Endothelial cell of umbilical vein (primary cell): Measurements from ENCODE around the gene CNOT4.

Experiments
- EZH2 ChIP-seq: IDR thresholded peaks from 2 replicates; pipeline ENCODE4 v1.6.1; 2012; ENCODE audit warnings: borderline replicate concordance, low read depth, mild to moderate bottlenecking, moderate library complexity, low read length, inconsistent platforms; ENCODE audit not compliant: severe bottlenecking
- FOS ChIP-seq: IDR thresholded peaks from 2 replicates; pipeline ENCODE4 v1.6.1; 2011; ENCODE audit warnings: mild to moderate bottlenecking, low read length, moderate library complexity, borderline replicate concordance; ENCODE audit not compliant: insufficient read depth
- GATA2 ChIP-seq: IDR thresholded peaks from 2 replicates; pipeline ENCODE4 v1.7.0; 2011; ENCODE audit warnings: low read depth, mild to moderate bottlenecking, moderate library complexity, mixed read lengths, low read length; ENCODE audit not compliant: insufficient read length, insufficient read depth
- JUN ChIP-seq: IDR thresholded peaks from 2 replicates; pipeline ENCODE4 v1.6.1; 2011; ENCODE audit warnings: borderline replicate concordance, low read depth; ENCODE audit not compliant: insufficient read length, insufficient read depth
- MYC ChIP-seq: IDR thresholded peaks from one replicate; pipeline ENCODE4 v1.6.1; 2011; ENCODE audit warnings: mild to moderate bottlenecking, low read depth, low read length
- POLR2A ChIP-seq: IDR thresholded peaks from 2 replicates; pipeline ENCODE4 v1.6.1; 2012; ENCODE audit warnings: low read depth, mild to moderate bottlenecking, control low read depth, low read length
- POLR2AphosphoS5 ChIP-seq: IDR thresholded peaks from 2 replicates; pipeline ENCODE4 v1.6.1; 2012; ENCODE audit warnings: low read depth, mild to moderate bottlenecking, control low read depth, low read length, moderate library complexity; ENCODE audit not compliant: insufficient read depth
- TF ChIP-seq, protein P1 (sequence below), 2 donors: IDR thresholded peaks; 1 replicate in 1 of 2; 2 replicates in 1 of 2; pipeline ENCODE4 v1.5.1; 2011; ENCODE audit warnings: low read length in 2 of 2, mild to moderate bottlenecking in 2 of 2, moderate library complexity in 2 of 2, control low read depth in 1 of 2, inconsistent platforms in 1 of 2, low read depth in 1 of 2; ENCODE audit not compliant: insufficient read depth in 1 of 2; ENCODE audit errors: extremely low read depth in 1 of 2
- TF ChIP-seq, protein P2 (sequence below): IDR thresholded peaks from 2 replicates; pipeline ENCODE4 v1.6.1; 2011; ENCODE audit not compliant: insufficient read depth, insufficient read length

DNA sequence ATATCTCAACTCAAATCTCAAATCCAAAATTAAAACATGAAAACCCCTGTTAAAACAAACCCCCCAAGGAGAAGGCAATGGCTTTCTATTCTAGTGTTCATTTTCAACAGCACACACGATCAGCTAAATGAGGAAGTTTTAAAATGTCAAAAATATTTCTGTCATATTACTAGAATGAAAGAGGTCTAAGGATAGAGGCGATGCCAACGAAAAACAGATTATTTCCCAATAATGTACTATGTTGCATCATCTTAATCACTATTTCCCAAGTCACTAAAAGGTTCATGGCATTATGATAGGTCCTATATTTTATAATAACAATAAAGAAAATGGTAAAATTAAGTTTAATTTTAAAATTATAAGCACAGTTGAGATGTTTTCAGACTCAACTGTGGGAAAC lies 10.1 kb downstream of the CNOT4 start:
- TF ChIP-seq, protein P1, sequence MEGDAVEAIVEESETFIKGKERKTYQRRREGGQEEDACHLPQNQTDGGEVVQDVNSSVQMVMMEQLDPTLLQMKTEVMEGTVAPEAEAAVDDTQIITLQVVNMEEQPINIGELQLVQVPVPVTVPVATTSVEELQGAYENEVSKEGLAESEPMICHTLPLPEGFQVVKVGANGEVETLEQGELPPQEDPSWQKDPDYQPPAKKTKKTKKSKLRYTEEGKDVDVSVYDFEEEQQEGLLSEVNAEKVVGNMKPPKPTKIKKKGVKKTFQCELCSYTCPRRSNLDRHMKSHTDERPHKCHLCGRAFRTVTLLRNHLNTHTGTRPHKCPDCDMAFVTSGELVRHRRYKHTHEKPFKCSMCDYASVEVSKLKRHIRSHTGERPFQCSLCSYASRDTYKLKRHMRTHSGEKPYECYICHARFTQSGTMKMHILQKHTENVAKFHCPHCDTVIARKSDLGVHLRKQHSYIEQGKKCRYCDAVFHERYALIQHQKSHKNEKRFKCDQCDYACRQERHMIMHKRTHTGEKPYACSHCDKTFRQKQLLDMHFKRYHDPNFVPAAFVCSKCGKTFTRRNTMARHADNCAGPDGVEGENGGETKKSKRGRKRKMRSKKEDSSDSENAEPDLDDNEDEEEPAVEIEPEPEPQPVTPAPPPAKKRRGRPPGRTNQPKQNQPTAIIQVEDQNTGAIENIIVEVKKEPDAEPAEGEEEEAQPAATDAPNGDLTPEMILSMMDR (IDR thresholded peaks at IDR 0.05; ENCODE audit: extremely low read depth in 1 of 2, insufficient read depth in 1 of 2, low read depth in 1 of 2, low read length in 2 of 2), result no peak
- TF ChIP-seq EZH2 (no peak), POLR2A (no peak), JUN (no peak), POLR2AphosphoS5 (no peak), FOS (no peak), GATA2 (no peak), MYC (no peak)
- TF ChIP-seq, protein P2, sequence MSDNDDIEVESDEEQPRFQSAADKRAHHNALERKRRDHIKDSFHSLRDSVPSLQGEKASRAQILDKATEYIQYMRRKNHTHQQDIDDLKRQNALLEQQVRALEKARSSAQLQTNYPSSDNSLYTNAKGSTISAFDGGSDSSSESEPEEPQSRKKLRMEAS, result no peak
